A673 (cell line): Measurements from ENCODE around the gene E2F1. TPM values are rescaled to one million over a fixed set of nuclear protein-coding genes. Genes with fewer than 3 reads are reported as not detected.
A peak's percentile ranks its signal among the peaks of the same experiment; 100 is the strongest.

Source experiments
- BruUV-seq: library from RNA; stranded (reverse); fragments of 400-500 nt; replicated peaks from 2 replicates; lab custom pipeline; 2021; lab: Mats Ljungman, UMichigan
- CTCF ChIA-PET: fragments of 300-600 bp; sonication (Branson Sonifier 250); formaldehyde crosslinking; loops from one replicate; lab custom pipeline; 2022; ENCODE audit warnings: antibody characterized with exemption; lab: Charles Lee
- POLR2A ChIA-PET: fragments of 300-600 bp; sonication (Branson Sonifier 250); formaldehyde crosslinking; loops from one replicate; lab custom pipeline; 2022; ENCODE audit warnings: antibody characterized with exemption; ENCODE audit not compliant: low non-redundant PET; lab: Charles Lee
- DNase-seq: peaks from one replicate; pipeline ENCODE4 v3.0.0-alpha.2; 2015; ENCODE audit warnings: low spot score
- H3K27ac ChIP-seq: fragments of 200-600 bp; sonication (generic); 2 replicates; pipeline ENCODE4 v1.5.1; 2016; ENCODE audit warnings: mixed run types, low read depth, mild to moderate bottlenecking, mixed read lengths, antibody characterized with exemption, low read length; ENCODE audit not compliant: poor library complexity, severe bottlenecking
- H3K27me3 ChIP-seq: fragments of 200-600 bp; sonication (generic); replicated peaks from 2 replicates; pipeline ENCODE4 v1.6.1; 2017; ENCODE audit warnings: mixed run types, low read depth, mild to moderate bottlenecking, mixed read lengths, antibody characterized with exemption, low read length; ENCODE audit not compliant: insufficient read depth, poor library complexity
- H3K36me3 ChIP-seq: fragments of 200-600 bp; sonication (generic); 2 replicates; pipeline ENCODE4 v1.6.1; 2016; ENCODE audit warnings: mixed run types, mild to moderate bottlenecking, mixed read lengths, antibody characterized with exemption, low read length; ENCODE audit not compliant: insufficient read depth, poor library complexity, severe bottlenecking
- H3K4me1 ChIP-seq: fragments of 200-600 bp; sonication (generic); 2 replicates; pipeline ENCODE4 v1.6.1; 2017; ENCODE audit warnings: mixed run types, mild to moderate bottlenecking, mixed read lengths, antibody characterized with exemption, low read length; ENCODE audit not compliant: insufficient read depth, poor library complexity, severe bottlenecking
- H3K4me3 ChIP-seq: fragments of 200-600 bp; sonication (generic); 2 replicates; pipeline ENCODE4 v1.5.1; 2016; ENCODE audit warnings: low read depth, mixed run types, mild to moderate bottlenecking, mixed read lengths, low read length; ENCODE audit not compliant: poor library complexity, severe bottlenecking
- H3K9me3 ChIP-seq: fragments of 200-600 bp; sonication (generic); 2 replicates; pipeline ENCODE4 v1.6.1; 2016; ENCODE audit warnings: mixed run types, low read depth, mild to moderate bottlenecking, mixed read lengths, antibody characterized with exemption, low read length; ENCODE audit not compliant: poor library complexity, severe bottlenecking
- CTCF ChIP-seq: fragments of 300-800, 200-600 bp; sonication (generic); conservative IDR thresholded peaks from 2 replicates; pipeline ENCODE4 v1.5.1; 2017; ENCODE audit warnings: low read depth, mild to moderate bottlenecking, antibody characterized with exemption, low read length, moderate library complexity, mixed read lengths
- EZH2 ChIP-seq: fragments of 200-600 bp; sonication (generic); IDR thresholded peaks from 2 replicates; pipeline ENCODE4 v1.6.1; 2017; ENCODE audit warnings: borderline replicate concordance, low read depth, mild to moderate bottlenecking, mixed read lengths, antibody characterized with exemption, low read length; ENCODE audit not compliant: poor library complexity, severe bottlenecking
- intact Hi-C: fragments of 100-400 bp; cut with micrococcal nuclease; formaldehyde crosslinking; loops from one replicate; pipeline ENCODE4 v1.10.0; 2022; ENCODE audit not compliant: unreplicated experiment
- total RNA-seq: library from RNA; stranded (reverse); gene quantifications from 2 replicates; pipeline ENCODE4 v1.2.3, GENCODE V29; 2021

Gene E2F1
- total RNA-seq, 1 experiment from 2014 or later = 86.0 TPM

DNA sequence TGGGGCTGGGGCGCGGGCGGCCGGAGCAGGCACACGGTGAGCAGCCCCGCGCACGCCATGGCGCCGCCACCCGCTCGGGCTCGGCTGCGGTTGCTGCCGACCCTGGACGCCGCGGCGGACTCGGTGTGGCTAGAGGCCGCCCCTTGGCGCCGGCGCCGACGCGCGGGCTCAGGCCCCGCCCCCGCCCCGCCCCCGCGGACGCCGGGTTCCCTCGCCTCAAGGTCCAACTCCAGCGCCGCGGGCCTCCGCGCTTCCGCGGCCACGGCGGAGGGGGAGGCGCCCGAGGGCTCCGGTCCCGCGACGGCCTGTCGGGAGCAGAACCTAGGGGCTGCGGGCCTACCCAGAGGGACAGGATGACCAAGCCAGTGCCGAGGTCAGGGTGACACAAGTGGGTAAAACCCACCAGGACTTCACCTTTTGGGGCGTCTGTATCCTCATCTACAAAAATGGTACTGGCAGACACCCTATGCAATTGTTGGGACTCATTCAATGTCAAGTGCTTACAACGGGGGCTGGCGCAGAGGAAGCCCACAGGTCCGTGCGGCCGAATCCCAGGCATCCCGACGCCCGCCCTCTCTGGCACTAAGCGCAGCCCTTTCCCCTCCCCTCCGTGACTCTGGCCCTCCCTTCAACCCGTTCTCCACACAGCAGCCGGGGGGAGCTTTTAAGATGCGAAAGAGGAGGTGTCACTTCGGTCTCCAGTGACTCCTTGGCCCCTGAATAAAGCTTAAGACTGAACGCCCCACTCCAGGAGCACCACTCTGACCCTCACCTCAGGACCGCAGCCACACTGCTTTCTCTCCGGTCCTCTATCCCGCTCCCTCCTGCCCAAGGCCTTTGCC is 11.7 kb downstream of the E2F1 start, which contains the start of gene NECAB3:
NECAB3 (minus strand) TSS at position 135 of the 842 bp plus-strand sequence; CDS start at position 59, 76 bp downstream.
- Histone ChIP-seq H3K4me3 (peak within 1 kb of the TSS; percentile 78), H3K4me1 (peaks cover 31% of the 10 kb centered on the region), H3K9me3 (no peaks in the 10 kb centered on the region), H3K36me3 (peaks cover 18% of the 10 kb centered on the region), H3K27me3 (no peaks in the 10 kb centered on the region), H3K27ac (peak within 1 kb of the TSS; percentile 88)
- no TSS peak for BruUV-seq
- peak; percentile 83 for DNase-seq
- ChIA-PET POLR2A (interaction anchor here (0.6 kb wide), 2 partner anchors 58 to 1941 kb away, joined by 3 to 17 read pairs; partner anchors contain the start of gene SPAG4), CTCF (no interaction called here)
- intact Hi-C loops = no loop called here
- TF ChIP-seq CTCF = no peak
- TF ChIP-seq EZH2 = no peak

DNA sequence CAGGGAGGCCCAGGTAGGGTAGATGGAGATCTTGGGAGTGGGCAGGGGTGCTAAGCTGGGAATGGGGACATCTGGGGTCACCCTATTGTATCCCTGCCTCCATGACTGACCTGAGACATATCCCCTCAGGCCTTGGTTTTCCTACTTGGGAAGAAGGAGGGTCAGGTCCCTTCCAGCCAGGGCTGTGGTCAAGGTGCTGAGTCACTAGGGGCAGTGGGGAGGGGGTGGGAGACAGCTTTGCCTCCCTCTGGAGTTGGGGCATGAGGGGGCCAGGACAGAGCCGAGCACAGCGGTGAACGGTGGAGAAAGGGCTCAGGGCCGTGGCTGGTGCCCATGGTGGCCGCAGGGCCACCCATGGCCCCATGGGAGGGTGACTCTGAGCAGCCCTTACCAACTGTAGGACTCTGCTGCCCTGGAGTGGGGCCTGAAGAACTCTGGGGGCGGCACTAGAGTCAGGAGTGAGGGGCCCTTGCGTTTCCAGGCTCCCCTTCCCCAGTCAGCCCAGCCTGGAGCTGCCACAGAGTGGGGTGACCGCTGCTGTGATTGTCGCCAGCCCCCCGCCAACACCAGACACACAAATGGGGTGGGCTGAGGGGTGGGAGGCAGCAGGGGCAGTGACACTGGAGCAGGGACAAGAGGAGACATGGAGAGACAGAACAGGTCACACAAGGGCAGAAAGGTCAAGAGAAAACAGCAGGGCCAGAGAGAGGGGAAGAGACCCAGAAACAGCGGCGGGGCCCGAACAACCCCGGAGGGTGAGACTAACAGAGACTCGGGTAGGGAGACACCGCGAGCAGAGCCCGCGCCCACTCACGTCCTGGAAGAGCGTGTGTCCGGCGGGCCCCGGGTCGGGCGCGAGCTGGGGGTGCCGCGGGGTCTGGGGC is 12.5 kb downstream of the E2F1 start:
- no peaks in the 10 kb centered on the region for H3K27me3 ChIP-seq
- peaks cover 21% of the 10 kb centered on the region for H3K36me3 ChIP-seq
- ChIA-PET CTCF (no interaction called here), POLR2A (interaction anchor here (0.6 kb wide), 1 partner anchor 1942 kb away, joined by 17 read pairs; the partner anchor contains the start of gene SPAG4)
- TF ChIP-seq CTCF (no peak), EZH2 (no peak)
- no TSS peak for BruUV-seq
- peak overlapping the region; percentile 88 for H3K27ac ChIP-seq
- H3K4me1 ChIP-seq = peaks cover 31% of the 10 kb centered on the region
- intact Hi-C loops = no loop called here
- peak overlapping the region; percentile 78 for H3K4me3 ChIP-seq
- no peaks in the 10 kb centered on the region for H3K9me3 ChIP-seq
- DNase-seq = no peak

- Histone ChIP-seq H3K9me3 (no peaks in the 10 kb centered on the region), H3K4me3 (peak overlapping the region; percentile 78), H3K27me3 (no peaks in the 10 kb centered on the region), H3K27ac (peak overlapping the region; percentile 88), H3K36me3 (peaks cover 25% of the 10 kb centered on the region), H3K4me1 (peaks cover 32% of the 10 kb centered on the region)
- TF ChIP-seq CTCF (no peak), EZH2 (no peak)
- POLR2A ChIA-PET = interaction anchor here (1.3 kb wide), 1 partner anchor 12 kb away, joined by 6 read pairs; no protein-coding TSS in a partner anchor
- BruUV-seq = no TSS peak
- CTCF ChIA-PET = interaction anchor here (1.3 kb wide), 1 partner anchor 59 kb away, joined by 3 read pairs; the partner anchor contains the start of gene ZNF341
- intact Hi-C loops = no loop called here
- DNase-seq = no peak
These were observed 13.1 kb downstream of the E2F1 start for GRCh38 chr20:33673114-33673409.
